ENCODE data around the gene CDNF.

DNA sequence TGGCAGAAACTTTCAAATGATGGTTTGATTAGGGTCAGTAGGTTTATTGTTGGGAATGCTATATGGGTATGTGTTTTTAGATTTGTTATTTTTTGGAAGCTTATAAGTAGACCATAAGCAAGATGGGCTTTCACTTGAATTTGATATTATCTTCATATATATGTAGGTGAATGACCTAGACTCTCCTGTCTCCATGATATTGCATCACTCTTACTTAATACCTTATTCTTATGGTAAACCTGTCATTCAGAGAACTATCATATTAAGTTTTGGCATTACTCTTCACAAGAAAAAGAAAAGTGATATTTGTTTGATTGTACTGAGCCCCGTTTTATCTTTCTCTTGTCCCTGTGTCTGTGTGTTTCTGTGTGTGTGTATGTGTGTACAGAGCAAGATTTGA, 17.6 kb upstream of the CDNF start:
- no peak for TF ChIP-seq EZH2 (IDR thresholded peaks at IDR 0.05; ENCODE audit: borderline replicate concordance, low read depth, low read length, poor library complexity, severe bottlenecking)
- TF ChIP-seq, protein P1, sequence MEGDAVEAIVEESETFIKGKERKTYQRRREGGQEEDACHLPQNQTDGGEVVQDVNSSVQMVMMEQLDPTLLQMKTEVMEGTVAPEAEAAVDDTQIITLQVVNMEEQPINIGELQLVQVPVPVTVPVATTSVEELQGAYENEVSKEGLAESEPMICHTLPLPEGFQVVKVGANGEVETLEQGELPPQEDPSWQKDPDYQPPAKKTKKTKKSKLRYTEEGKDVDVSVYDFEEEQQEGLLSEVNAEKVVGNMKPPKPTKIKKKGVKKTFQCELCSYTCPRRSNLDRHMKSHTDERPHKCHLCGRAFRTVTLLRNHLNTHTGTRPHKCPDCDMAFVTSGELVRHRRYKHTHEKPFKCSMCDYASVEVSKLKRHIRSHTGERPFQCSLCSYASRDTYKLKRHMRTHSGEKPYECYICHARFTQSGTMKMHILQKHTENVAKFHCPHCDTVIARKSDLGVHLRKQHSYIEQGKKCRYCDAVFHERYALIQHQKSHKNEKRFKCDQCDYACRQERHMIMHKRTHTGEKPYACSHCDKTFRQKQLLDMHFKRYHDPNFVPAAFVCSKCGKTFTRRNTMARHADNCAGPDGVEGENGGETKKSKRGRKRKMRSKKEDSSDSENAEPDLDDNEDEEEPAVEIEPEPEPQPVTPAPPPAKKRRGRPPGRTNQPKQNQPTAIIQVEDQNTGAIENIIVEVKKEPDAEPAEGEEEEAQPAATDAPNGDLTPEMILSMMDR (conservative IDR thresholded peaks at IDR 0.05; ENCODE audit: low read depth, low read length) = no peak

Measured in A673 (cell line).